DND-41 (cell line): Measurements from ENCODE around the gene PYM1.

Experiments
- ATAC-seq: fragments of 200-7000 bp; cut with Tn5 transposase; 3 replicates; pipeline ENCODE4 v1.9.1; 2021; ENCODE audit warnings: low read depth; ENCODE audit not compliant: insufficient read depth
- DNase-seq: peaks from one replicate; pipeline ENCODE4 v3.0.0-alpha.2; 2020
- H2AFZ ChIP-seq: 2 replicates; pipeline ENCODE4 v1.6.0; 2012; ENCODE audit warnings: low read depth, low read length
- H3K27ac ChIP-seq: 2 replicates; pipeline ENCODE4 v1.5.1; 2012; ENCODE audit warnings: low read length, inconsistent platforms
- H3K27me3 ChIP-seq: fragments of 200-600 bp; sonication (generic); 2 replicates; pipeline ENCODE4 v1.6.0; 2012; ENCODE audit warnings: low read length, mild to moderate bottlenecking, inconsistent platforms; ENCODE audit not compliant: insufficient read depth, poor library complexity
- H3K36me3 ChIP-seq: 2 replicates; pipeline ENCODE4 v1.5.1; 2012; ENCODE audit warnings: low read length, inconsistent platforms; ENCODE audit not compliant: insufficient read depth
- H3K4me1 ChIP-seq: 2 replicates; pipeline ENCODE4 v1.5.1; 2012; ENCODE audit warnings: mild to moderate bottlenecking, low read length; ENCODE audit not compliant: insufficient read depth
- H3K4me2 ChIP-seq: 2 replicates; pipeline ENCODE4 v1.6.0; 2012; ENCODE audit warnings: mild to moderate bottlenecking, moderate library complexity, low read length, inconsistent platforms; ENCODE audit not compliant: insufficient read depth
- H3K4me3 ChIP-seq, 2 experiments: fragments of 200-600 bp in 1 of 2; shearing (Covaris generic) in 1 of 2; 2 replicates each; pipeline ENCODE4 v1.5.1; 2012 to 2016; ENCODE audit warnings: inconsistent platforms in 2 of 2, low read length in 2 of 2, mild to moderate bottlenecking in 2 of 2, low read depth in 1 of 2, moderate library complexity in 1 of 2
- H3K79me2 ChIP-seq: 2 replicates; pipeline ENCODE4 v1.6.0; 2012; ENCODE audit warnings: low read length, inconsistent platforms; ENCODE audit not compliant: insufficient read depth
- H3K9ac ChIP-seq: 2 replicates; pipeline ENCODE4 v1.6.0; 2012; ENCODE audit warnings: low read depth, mild to moderate bottlenecking, inconsistent platforms, low read length, moderate library complexity
- H3K9me3 ChIP-seq: 2 replicates; pipeline ENCODE4 v1.5.1; 2012; ENCODE audit warnings: low read length, moderate library complexity, mild to moderate bottlenecking, inconsistent platforms; ENCODE audit not compliant: insufficient read depth, severe bottlenecking
- H4K20me1 ChIP-seq: 2 replicates; pipeline ENCODE4 v1.6.0; 2012; ENCODE audit warnings: low read length; ENCODE audit not compliant: insufficient read depth
- EZH2 ChIP-seq: IDR thresholded peaks from 3 replicates; pipeline ENCODE4 v1.6.1; 2012; ENCODE audit warnings: borderline replicate concordance, low read depth, mild to moderate bottlenecking, moderate library complexity, low read length, inconsistent platforms; ENCODE audit not compliant: severe bottlenecking
- TF ChIP-seq, protein P1 (sequence below): IDR thresholded peaks from 2 replicates; pipeline ENCODE4 v1.5.1; 2012; ENCODE audit warnings: borderline replicate concordance, low read length, moderate library complexity, mild to moderate bottlenecking; ENCODE audit not compliant: poor library complexity, severe bottlenecking; ENCODE audit errors: extremely low read depth

PYM1 gene

GRCh38 chr12:55946553-55946952 is 18.9 kb upstream of the PYM1 start:
- Histone ChIP-seq H2AFZ (no peak overlapping the region), H3K27ac (no peak overlapping the region), H3K36me3 (peaks cover 94% of the 10 kb centered on the region), H3K9me3 (no peaks in the 10 kb centered on the region), H3K4me1 (no peaks in the 10 kb centered on the region), H4K20me1 (0 out of 2 replicates have a peak, but pooled peaks cover 3% of the 10 kb centered on the region), H3K4me2 (no peak overlapping the region), H3K79me2 (peaks cover 9% of the 10 kb centered on the region), H3K27me3 (no peaks in the 10 kb centered on the region), H3K4me3 (no peak overlapping the region), H3K9ac (no peak overlapping the region)
- DNase-seq, result no peak
- ATAC-seq, result no peak
- TF ChIP-seq, protein P1, sequence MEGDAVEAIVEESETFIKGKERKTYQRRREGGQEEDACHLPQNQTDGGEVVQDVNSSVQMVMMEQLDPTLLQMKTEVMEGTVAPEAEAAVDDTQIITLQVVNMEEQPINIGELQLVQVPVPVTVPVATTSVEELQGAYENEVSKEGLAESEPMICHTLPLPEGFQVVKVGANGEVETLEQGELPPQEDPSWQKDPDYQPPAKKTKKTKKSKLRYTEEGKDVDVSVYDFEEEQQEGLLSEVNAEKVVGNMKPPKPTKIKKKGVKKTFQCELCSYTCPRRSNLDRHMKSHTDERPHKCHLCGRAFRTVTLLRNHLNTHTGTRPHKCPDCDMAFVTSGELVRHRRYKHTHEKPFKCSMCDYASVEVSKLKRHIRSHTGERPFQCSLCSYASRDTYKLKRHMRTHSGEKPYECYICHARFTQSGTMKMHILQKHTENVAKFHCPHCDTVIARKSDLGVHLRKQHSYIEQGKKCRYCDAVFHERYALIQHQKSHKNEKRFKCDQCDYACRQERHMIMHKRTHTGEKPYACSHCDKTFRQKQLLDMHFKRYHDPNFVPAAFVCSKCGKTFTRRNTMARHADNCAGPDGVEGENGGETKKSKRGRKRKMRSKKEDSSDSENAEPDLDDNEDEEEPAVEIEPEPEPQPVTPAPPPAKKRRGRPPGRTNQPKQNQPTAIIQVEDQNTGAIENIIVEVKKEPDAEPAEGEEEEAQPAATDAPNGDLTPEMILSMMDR, result no peak
- no peak for TF ChIP-seq EZH2

- Histone ChIP-seq H4K20me1 (peaks cover 23% of the 10 kb centered on the region), H3K79me2 (peaks cover 31% of the 10 kb centered on the region), H3K9me3 (no peaks in the 10 kb centered on the region), H3K27me3 (no peaks in the 10 kb centered on the region), H3K4me1 (peaks cover 4% of the 10 kb centered on the region), H3K4me3 (no peak overlapping the region), H3K4me2 (no peak overlapping the region), H3K36me3 (peaks cover 98% of the 10 kb centered on the region), H2AFZ (no peak overlapping the region), H3K9ac (no peak overlapping the region), H3K27ac (no peak overlapping the region)
- no peak for DNase-seq
- ATAC-seq, result no peak
- TF ChIP-seq EZH2, result no peak
- TF ChIP-seq, protein P1, result no peak
Observed at GRCh38 chr12:55942577-55943136, 15.0 kb upstream of the PYM1 start.

- Histone ChIP-seq H3K4me1 (peaks cover 4% of the 10 kb centered on the region), H3K9ac (no peak overlapping the region), H3K9me3 (no peaks in the 10 kb centered on the region), H3K36me3 (peaks cover 98% of the 10 kb centered on the region), H3K27me3 (no peaks in the 10 kb centered on the region), H3K4me2 (no peak overlapping the region), H2AFZ (no peak overlapping the region), H3K4me3 (no peak overlapping the region), H3K27ac (no peak overlapping the region), H3K79me2 (peaks cover 34% of the 10 kb centered on the region), H4K20me1 (peaks cover 28% of the 10 kb centered on the region)
- no peak for TF ChIP-seq EZH2
- TF ChIP-seq, protein P1, result no peak
- DNase-seq (no peak), ATAC-seq (no peak)
Observed at GRCh38 chr12:55942055-55942454, 14.4 kb upstream of the PYM1 start.
